Measurements from ENCODE around the gene GREB1L. TPM values are rescaled to one million over a fixed set of nuclear protein-coding genes. Genes with fewer than 3 reads are reported as not detected.

The GREB1L gene
- total and polyA plus RNA-seq, 2 of the 13 experiments (the other 11 are each of a cell fraction or from before 2014, with no cell fraction given), result 0.17 to 0.66 TPM

DNA sequence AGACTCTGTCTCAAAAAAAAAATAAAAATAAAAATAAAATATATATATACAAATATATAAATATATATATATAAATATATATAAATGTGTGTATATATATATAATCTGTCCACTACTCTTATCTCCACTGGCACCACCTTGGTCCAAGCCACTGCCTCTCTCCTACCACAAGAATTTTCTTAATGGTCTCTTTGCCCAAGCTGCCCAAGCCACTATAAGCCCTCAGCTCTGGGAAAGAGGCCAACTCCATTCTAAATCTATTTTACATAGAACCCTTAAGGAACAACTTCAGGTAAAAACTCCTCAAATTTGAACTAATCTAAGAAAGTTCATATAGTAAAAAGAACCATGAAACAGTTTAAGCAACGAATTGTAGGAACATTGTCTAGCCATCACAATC lies 45.6 kb upstream of the GREB1L start:
- ChIA-PET POLR2A (no interaction called here), CTCF (ENCODE audit: low intra/inter-chr PET ratio, low total read pairs) (interaction anchor here (3.8 kb wide), 1 partner anchor 246 kb away, joined by 70 read pairs; no protein-coding TSS in a partner anchor)
- Histone ChIP-seq H3K4me2 (ENCODE audit: low read depth, low read length) (no peak overlapping the region), H3K9ac (ENCODE audit: insufficient read depth, low read depth, low read length) (no peak overlapping the region), H3K27me3 (ENCODE audit: control insufficient read depth in 1 of 2, insufficient read depth in 2 of 2, low read length in 2 of 2) (no peaks in the 10 kb centered on the region), H3K79me2 (ENCODE audit: insufficient read depth, low read length) (no peaks in the 10 kb centered on the region), H3K27ac (ENCODE audit: extremely low read length, insufficient read depth, low read length) (no peak overlapping the region), H3K9me3 (ENCODE audit: low read length) (no peaks in the 10 kb centered on the region), H3K4me3 (replicated peaks in 1 of 3; ENCODE audit: insufficient read depth in 1 of 3, low read depth in 2 of 3, low read length in 3 of 3) (no peak overlapping the region), H4K20me1 (ENCODE audit: insufficient read depth, low read length) (no peaks in the 10 kb centered on the region), H3K4me1 (ENCODE audit: insufficient read depth, low read length) (no peaks in the 10 kb centered on the region), H2AFZ (ENCODE audit: low read length) (no peak overlapping the region), H3K36me3 (replicated peaks in 1 of 2; ENCODE audit: control insufficient read depth in 1 of 2, insufficient read depth in 2 of 2, low read length in 2 of 2) (no peaks in the 10 kb centered on the region)
- 0% methylated on average over 1 of the region's 1 CpG for WGBS (ENCODE audit: low lambda C conversion rate)
- intact Hi-C loops (cut with micrococcal nuclease; ENCODE audit: unreplicated experiment), result loop anchor here (10.0 kb wide), 1 partner anchor 598 kb away; no protein-coding TSS in a partner anchor
- FAIRE-seq (no peak), ATAC-seq (no peak), DNase-seq (ENCODE audit: low spot score) (no peak)
- no TSS peak for BruUV-seq (replicated peaks)
- in situ Hi-C loops (cut with HindIII; ENCODE audit: extremely low pct_ligation_motif_present, low pct_unique_long_range_greater_than_20kb), result no loop called here
- TF ChIP-seq, protein P1, sequence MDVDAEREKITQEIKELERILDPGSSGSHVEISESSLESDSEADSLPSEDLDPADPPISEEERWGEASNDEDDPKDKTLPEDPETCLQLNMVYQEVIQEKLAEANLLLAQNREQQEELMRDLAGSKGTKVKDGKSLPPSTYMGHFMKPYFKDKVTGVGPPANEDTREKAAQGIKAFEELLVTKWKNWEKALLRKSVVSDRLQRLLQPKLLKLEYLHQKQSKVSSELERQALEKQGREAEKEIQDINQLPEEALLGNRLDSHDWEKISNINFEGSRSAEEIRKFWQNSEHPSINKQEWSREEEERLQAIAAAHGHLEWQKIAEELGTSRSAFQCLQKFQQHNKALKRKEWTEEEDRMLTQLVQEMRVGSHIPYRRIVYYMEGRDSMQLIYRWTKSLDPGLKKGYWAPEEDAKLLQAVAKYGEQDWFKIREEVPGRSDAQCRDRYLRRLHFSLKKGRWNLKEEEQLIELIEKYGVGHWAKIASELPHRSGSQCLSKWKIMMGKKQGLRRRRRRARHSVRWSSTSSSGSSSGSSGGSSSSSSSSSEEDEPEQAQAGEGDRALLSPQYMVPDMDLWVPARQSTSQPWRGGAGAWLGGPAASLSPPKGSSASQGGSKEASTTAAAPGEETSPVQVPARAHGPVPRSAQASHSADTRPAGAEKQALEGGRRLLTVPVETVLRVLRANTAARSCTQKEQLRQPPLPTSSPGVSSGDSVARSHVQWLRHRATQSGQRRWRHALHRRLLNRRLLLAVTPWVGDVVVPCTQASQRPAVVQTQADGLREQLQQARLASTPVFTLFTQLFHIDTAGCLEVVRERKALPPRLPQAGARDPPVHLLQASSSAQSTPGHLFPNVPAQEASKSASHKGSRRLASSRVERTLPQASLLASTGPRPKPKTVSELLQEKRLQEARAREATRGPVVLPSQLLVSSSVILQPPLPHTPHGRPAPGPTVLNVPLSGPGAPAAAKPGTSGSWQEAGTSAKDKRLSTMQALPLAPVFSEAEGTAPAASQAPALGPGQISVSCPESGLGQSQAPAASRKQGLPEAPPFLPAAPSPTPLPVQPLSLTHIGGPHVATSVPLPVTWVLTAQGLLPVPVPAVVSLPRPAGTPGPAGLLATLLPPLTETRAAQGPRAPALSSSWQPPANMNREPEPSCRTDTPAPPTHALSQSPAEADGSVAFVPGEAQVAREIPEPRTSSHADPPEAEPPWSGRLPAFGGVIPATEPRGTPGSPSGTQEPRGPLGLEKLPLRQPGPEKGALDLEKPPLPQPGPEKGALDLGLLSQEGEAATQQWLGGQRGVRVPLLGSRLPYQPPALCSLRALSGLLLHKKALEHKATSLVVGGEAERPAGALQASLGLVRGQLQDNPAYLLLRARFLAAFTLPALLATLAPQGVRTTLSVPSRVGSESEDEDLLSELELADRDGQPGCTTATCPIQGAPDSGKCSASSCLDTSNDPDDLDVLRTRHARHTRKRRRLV (CRISPR knock-in tag; IDR thresholded peaks at IDR 0.05), result no peak
- TF ChIP-seq NRL (CRISPR knock-in tag; IDR thresholded peaks at IDR 0.05; ENCODE audit: borderline replicate concordance) (no peak), NBN (conservative IDR thresholded peaks at IDR 0.05) (no peak), THYN1 (CRISPR knock-in tag; IDR thresholded peaks at IDR 0.05; ENCODE audit: borderline replicate concordance, low read depth) (no peak), ATF7 (IDR thresholded peaks at IDR 0.05) (no peak), ATF7 (CRISPR knock-in tag; IDR thresholded peaks at IDR 0.05) (no peak), GTF3A (CRISPR knock-in tag; conservative IDR thresholded peaks at IDR 0.05) (no peak), ZKSCAN8 (CRISPR knock-in tag; IDR thresholded peaks at IDR 0.05; ENCODE audit: borderline replicate concordance) (no peak), U2AF2 (IDR thresholded peaks at IDR 0.05; ENCODE audit: low read depth, low read length) (no peak), NCOA5 (CRISPR knock-in tag; IDR thresholded peaks at IDR 0.05) (no peak), SMAD3 (CRISPR knock-in tag; IDR thresholded peaks at IDR 0.05) (no peak), ZNF703 (CRISPR knock-in tag; IDR thresholded peaks at IDR 0.05; ENCODE audit: borderline replicate concordance) (no peak), MEIS2 (CRISPR knock-in tag; IDR thresholded peaks at IDR 0.05) (no peak), RARG (CRISPR knock-in tag; IDR thresholded peaks at IDR 0.05; ENCODE audit: low read depth) (no peak), ZNF263 (CRISPR knock-in tag; IDR thresholded peaks at IDR 0.05) (no peak), ZSCAN25 (CRISPR knock-in tag; IDR thresholded peaks at IDR 0.05) (no peak), KLF15 (CRISPR knock-in tag; IDR thresholded peaks at IDR 0.05; ENCODE audit: borderline replicate concordance) (no peak)
- TF ChIP-seq, protein P2, sequence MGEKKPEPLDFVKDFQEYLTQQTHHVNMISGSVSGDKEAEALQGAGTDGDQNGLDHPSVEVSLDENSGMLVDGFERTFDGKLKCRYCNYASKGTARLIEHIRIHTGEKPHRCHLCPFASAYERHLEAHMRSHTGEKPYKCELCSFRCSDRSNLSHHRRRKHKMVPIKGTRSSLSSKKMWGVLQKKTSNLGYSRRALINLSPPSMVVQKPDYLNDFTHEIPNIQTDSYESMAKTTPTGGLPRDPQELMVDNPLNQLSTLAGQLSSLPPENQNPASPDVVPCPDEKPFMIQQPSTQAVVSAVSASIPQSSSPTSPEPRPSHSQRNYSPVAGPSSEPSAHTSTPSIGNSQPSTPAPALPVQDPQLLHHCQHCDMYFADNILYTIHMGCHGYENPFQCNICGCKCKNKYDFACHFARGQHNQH (CRISPR knock-in tag; IDR thresholded peaks at IDR 0.05), result no peak
- TF ChIP-seq, protein P3, sequence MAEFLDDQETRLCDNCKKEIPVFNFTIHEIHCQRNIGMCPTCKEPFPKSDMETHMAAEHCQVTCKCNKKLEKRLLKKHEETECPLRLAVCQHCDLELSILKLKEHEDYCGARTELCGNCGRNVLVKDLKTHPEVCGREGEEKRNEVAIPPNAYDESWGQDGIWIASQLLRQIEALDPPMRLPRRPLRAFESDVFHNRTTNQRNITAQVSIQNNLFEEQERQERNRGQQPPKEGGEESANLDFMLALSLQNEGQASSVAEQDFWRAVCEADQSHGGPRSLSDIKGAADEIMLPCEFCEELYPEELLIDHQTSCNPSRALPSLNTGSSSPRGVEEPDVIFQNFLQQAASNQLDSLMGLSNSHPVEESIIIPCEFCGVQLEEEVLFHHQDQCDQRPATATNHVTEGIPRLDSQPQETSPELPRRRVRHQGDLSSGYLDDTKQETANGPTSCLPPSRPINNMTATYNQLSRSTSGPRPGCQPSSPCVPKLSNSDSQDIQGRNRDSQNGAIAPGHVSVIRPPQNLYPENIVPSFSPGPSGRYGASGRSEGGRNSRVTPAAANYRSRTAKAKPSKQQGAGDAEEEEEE (CRISPR knock-in tag; IDR thresholded peaks at IDR 0.05; ENCODE audit: borderline replicate concordance), result no peak

Data from HepG2 (cell line).